ENCODE results near the gene SUV39H1.
"Not testable (repeated sequence)": the region's sequence is repeated elsewhere in the genome, so short reads cannot be mapped to it uniquely, and the experiment has no call there.

Gene SUV39H1

GRCh38 chrX:48688531-48689150 is 7.9 kb upstream of the SUV39H1 start:
- no peak for DNase-seq

GRCh38 chrX:48689208-48689920 is 7.2 kb upstream of the SUV39H1 start:
- no peak for DNase-seq

- DNase-seq = not testable (repeated sequence)
These were observed 4.8 kb upstream of the SUV39H1 start for GRCh38 chrX:48691746-48692145.

- DNase-seq = no peak
These were observed 1.6 kb upstream of the SUV39H1 start for GRCh38 chrX:48694776-48695533.

- DNase-seq = no peak
These were observed 1.0 kb upstream of the SUV39H1 start for GRCh38 chrX:48695534-48695896.

- DNase-seq = no peak
These were observed 621 bp upstream of the SUV39H1 start for GRCh38 chrX:48695925-48696300.

GRCh38 chrX:48696909-48697727 is 584 bp downstream of the SUV39H1 start:
- peak; percentile 81 for DNase-seq

GRCh38 chrX:48698306-48698705 is 1.8 kb downstream of the SUV39H1 start:
- DNase-seq = no peak

GRCh38 chrX:48700246-48700645 is 3.7 kb downstream of the SUV39H1 start:
- DNase-seq = no peak

- DNase-seq = no peak
These were observed 4.6 kb downstream of the SUV39H1 start for GRCh38 chrX:48700951-48701653.

GRCh38 chrX:48702032-48702431 is 5.5 kb downstream of the SUV39H1 start:
- DNase-seq = no peak

GRCh38 chrX:48702716-48703115 is 6.2 kb downstream of the SUV39H1 start:
- DNase-seq = no peak

- DNase-seq = no peak
These were observed 6.7 kb downstream of the SUV39H1 start for GRCh38 chrX:48703228-48703627.

- no peak for DNase-seq
These were observed 7.3 kb downstream of the SUV39H1 start for GRCh38 chrX:48703642-48704481.

- no peak for DNase-seq
These were observed 9.3 kb downstream of the SUV39H1 start for GRCh38 chrX:48705871-48706270.

- no peak for DNase-seq
These were observed 13.1 kb downstream of the SUV39H1 start for GRCh38 chrX:48709522-48710112.

GRCh38 chrX:48711162-48711928 is 14.8 kb downstream of the SUV39H1 start:
- no peak for DNase-seq

GRCh38 chrX:48711929-48712505 is 15.5 kb downstream of the SUV39H1 start:
- DNase-seq = no peak

GRCh38 chrX:48713847-48714246 is 17.3 kb downstream of the SUV39H1 start:
- no peak for DNase-seq

- DNase-seq = no peak
These were observed 18.0 kb downstream of the SUV39H1 start for GRCh38 chrX:48714573-48714972.

Measured in NCI-H2227 treated with DMSO at 0.1 percent for 48 hours (cell line).